ENCODE measurements around the gene KCTD4.

- TF ChIP-seq, protein P1, sequence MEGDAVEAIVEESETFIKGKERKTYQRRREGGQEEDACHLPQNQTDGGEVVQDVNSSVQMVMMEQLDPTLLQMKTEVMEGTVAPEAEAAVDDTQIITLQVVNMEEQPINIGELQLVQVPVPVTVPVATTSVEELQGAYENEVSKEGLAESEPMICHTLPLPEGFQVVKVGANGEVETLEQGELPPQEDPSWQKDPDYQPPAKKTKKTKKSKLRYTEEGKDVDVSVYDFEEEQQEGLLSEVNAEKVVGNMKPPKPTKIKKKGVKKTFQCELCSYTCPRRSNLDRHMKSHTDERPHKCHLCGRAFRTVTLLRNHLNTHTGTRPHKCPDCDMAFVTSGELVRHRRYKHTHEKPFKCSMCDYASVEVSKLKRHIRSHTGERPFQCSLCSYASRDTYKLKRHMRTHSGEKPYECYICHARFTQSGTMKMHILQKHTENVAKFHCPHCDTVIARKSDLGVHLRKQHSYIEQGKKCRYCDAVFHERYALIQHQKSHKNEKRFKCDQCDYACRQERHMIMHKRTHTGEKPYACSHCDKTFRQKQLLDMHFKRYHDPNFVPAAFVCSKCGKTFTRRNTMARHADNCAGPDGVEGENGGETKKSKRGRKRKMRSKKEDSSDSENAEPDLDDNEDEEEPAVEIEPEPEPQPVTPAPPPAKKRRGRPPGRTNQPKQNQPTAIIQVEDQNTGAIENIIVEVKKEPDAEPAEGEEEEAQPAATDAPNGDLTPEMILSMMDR (IDR thresholded peaks at IDR 0.05): no peak
- TF ChIP-seq EP300 (IDR thresholded peaks at IDR 0.05): no peak
Measured at GRCh38 chr13:45200701-45201232, at the start of gene KCTD4.
